MCF 10A (cell line): ENCODE results near the gene GARS1. TPM values are rescaled to one million over a fixed set of nuclear protein-coding genes. Genes with fewer than 3 reads are reported as not detected.

Experiments used
- BruUV-seq: library from RNA; stranded (reverse); fragments of 400-500 nt; replicated peaks from 2 replicates; lab custom pipeline; 2021; lab: Mats Ljungman, UMichigan
- CTCF ChIA-PET: fragments of 300-600 bp; sonication (Branson Sonifier 250); formaldehyde crosslinking; extraction: SDS; loops from one replicate; lab custom pipeline; 2021; ENCODE audit warnings: antibody characterized with exemption, inconsistent platforms; lab: Yijun Ruan, JAX
- POLR2A ChIA-PET: fragments of 300-600, 350-650 bp; sonication (Branson Sonifier 250); formaldehyde crosslinking; extraction: SDS; loops from one replicate; lab custom pipeline; 2020; ENCODE audit warnings: antibody characterized with exemption, inconsistent platforms; lab: Yijun Ruan, JAX
- DNase-seq: peaks from one replicate; pipeline ENCODE4 v3.0.0-alpha.2; 2018; ENCODE audit not compliant: unreplicated experiment
- H3K27ac Mint-ChIP-seq: one replicate; pipeline ENCODE4 v1.8.0; 2022; ENCODE audit warnings: mild to moderate bottlenecking, low read depth, mixed read lengths; ENCODE audit not compliant: unreplicated experiment
- H3K27me3 Mint-ChIP-seq: one replicate; pipeline ENCODE4 v1.8.0; 2022; ENCODE audit warnings: mixed read lengths; ENCODE audit not compliant: insufficient read depth, unreplicated experiment
- H3K36me3 Mint-ChIP-seq: one replicate; pipeline ENCODE4 v1.8.0; 2022; ENCODE audit warnings: mild to moderate bottlenecking, moderate library complexity, mixed read lengths; ENCODE audit not compliant: insufficient read depth, unreplicated experiment
- H3K4me1 Mint-ChIP-seq: one replicate; pipeline ENCODE4 v1.8.0; 2022; ENCODE audit warnings: mixed read lengths; ENCODE audit not compliant: insufficient read depth, unreplicated experiment
- H3K4me3 Mint-ChIP-seq: one replicate; pipeline ENCODE4 v1.8.0; 2022; ENCODE audit warnings: mild to moderate bottlenecking, moderate library complexity, mixed read lengths; ENCODE audit not compliant: unreplicated experiment
- H3K9me3 Mint-ChIP-seq: one replicate; pipeline ENCODE4 v1.8.0; 2022; ENCODE audit warnings: mixed read lengths; ENCODE audit not compliant: unreplicated experiment
- CTCF ChIP-seq: fragments of 200-600 bp; IDR thresholded peaks from one replicate; pipeline ENCODE4 v1.8.0; 2022; ENCODE audit warnings: antibody characterized with exemption, mild to moderate bottlenecking; ENCODE audit not compliant: unreplicated experiment
- intact Hi-C: fragments of 100-400 bp; cut with micrococcal nuclease; formaldehyde crosslinking; loops from 2 replicates; pipeline ENCODE4 v1.14.1; 2022
- total RNA-seq: library from RNA; stranded (reverse); gene quantifications from 2 replicates; pipeline ENCODE4 v1.2.3, GENCODE V29; 2022

Gene GARS1
- total RNA-seq, 1 experiment from 2014 or later: 386 TPM

DNA sequence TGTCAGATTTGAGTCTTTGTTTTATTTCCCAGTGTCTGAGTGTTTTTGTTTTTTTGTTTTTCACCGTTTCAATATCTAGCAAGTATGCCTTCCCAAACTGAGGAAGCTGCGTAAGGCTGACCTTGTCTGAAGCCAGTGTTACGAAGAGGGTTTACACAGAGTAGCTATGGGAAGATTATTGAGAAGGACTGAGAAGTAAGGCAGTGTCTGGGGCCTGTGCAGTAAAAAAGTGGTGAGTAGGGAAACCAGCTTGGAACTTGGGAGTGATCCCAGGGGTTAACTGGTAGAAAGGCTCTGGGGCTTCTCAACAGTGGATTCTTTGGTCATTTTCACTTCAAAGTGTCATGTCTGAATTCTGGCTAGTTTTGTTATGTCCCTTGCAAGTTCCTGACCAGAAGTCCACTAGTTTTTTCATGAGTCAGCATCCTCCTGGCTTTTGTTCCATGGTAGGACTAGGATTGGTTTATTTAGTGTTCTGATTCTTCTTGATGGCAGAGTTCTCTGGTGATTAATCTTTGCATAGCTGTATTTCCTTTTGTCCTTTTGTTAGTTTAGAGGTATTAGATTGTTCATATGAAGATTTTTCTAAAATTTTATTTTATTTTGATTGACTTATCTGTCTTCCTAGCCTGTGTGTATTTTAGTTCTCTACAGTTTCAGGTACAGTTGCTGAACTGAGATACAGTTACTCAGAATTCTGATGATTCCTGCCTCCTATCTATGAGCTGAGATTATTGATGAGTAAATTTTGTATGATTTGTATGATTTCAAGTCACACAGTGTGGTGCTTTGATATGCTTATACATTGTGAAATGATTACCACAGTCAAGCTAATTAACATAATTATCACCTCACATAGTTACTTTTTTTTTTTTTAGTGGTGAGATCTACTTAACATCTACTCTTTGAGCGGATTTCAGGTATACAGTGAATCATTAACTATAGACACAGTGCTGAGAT lies 19.0 kb downstream of the GARS1 start:
- no peaks in the 10 kb centered on the region for H3K27me3 Mint-ChIP-seq
- peaks cover 100% of the 10 kb centered on the region for H3K36me3 Mint-ChIP-seq
- CTCF ChIA-PET: interaction anchor here (0.6 to 1.0 kb wide), 4 partner anchors 35 to 164 kb away, joined by 3 read pairs; no protein-coding TSS in a partner anchor
- BruUV-seq: no TSS peak
- no peaks in the 10 kb centered on the region for H3K9me3 Mint-ChIP-seq
- peak overlapping the region; percentile 74 for H3K27ac Mint-ChIP-seq
- no peak for DNase-seq
- no peak overlapping the region for H3K4me3 Mint-ChIP-seq
- POLR2A ChIA-PET: interaction anchor here (0.7 to 2.3 kb wide), 5 partner anchors 10 to 20 kb away, joined by 3 to 11 read pairs (median 4); no protein-coding TSS in a partner anchor
- peaks cover 9% of the 10 kb centered on the region for H3K4me1 Mint-ChIP-seq
- intact Hi-C loops: no loop called here
- no peak for TF ChIP-seq CTCF

DNA sequence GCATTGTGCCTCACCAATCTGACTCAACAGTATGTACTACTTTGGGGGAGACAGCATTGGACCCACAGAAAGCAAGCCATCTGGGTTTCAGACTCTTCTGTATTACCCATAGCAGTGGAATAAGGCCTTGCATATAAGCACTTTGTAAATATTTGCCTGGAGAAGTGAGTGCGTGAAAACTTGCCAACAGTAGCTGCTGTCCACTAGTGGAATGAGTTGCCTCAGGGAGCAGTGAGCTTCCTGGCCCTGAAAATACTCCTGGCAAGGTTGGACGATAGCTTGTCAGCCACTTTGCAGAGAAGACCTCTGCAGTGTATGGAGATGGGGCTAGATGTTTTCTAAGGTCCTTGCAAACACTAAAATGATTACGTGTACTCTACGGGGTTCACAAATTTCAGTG lies 21.6 kb downstream of the GARS1 start:
- no peak overlapping the region for H3K4me3 Mint-ChIP-seq
- no peaks in the 10 kb centered on the region for H3K27me3 Mint-ChIP-seq
- no peak overlapping the region for H3K27ac Mint-ChIP-seq
- peaks cover 99% of the 10 kb centered on the region for H3K36me3 Mint-ChIP-seq
- POLR2A ChIA-PET: no interaction called here
- DNase-seq: no peak
- CTCF ChIA-PET: interaction anchor here (0.6 kb wide), 1 partner anchor 14 kb away, joined by 3 read pairs; no protein-coding TSS in a partner anchor
- peaks cover 9% of the 10 kb centered on the region for H3K4me1 Mint-ChIP-seq
- intact Hi-C loops: no loop called here
- no peak for TF ChIP-seq CTCF
- H3K9me3 Mint-ChIP-seq: no peaks in the 10 kb centered on the region
- BruUV-seq: no TSS peak

- no TSS peak for BruUV-seq
- Mint-ChIP-seq H3K27ac (no peak overlapping the region), H3K36me3 (peaks cover 99% of the 10 kb centered on the region), H3K27me3 (no peaks in the 10 kb centered on the region), H3K9me3 (no peaks in the 10 kb centered on the region), H3K4me1 (peaks cover 9% of the 10 kb centered on the region), H3K4me3 (no peak overlapping the region)
- no peak for TF ChIP-seq CTCF
- CTCF ChIA-PET: interaction anchor here (3.3 kb wide), 1 partner anchor 122 kb away, joined by 22 read pairs; no protein-coding TSS in a partner anchor
- intact Hi-C loops: no loop called here
- no peak for DNase-seq
- POLR2A ChIA-PET: interaction anchor here (1.0 kb wide), 1 partner anchor 9 kb away, joined by 4 read pairs; no protein-coding TSS in a partner anchor
Observed at GRCh38 chr7:30617359-30617758, 22.7 kb downstream of the GARS1 start.

- Mint-ChIP-seq H3K9me3 (no peaks in the 10 kb centered on the region), H3K27ac (no peak overlapping the region), H3K36me3 (peaks cover 99% of the 10 kb centered on the region), H3K4me1 (peaks cover 7% of the 10 kb centered on the region), H3K27me3 (no peaks in the 10 kb centered on the region), H3K4me3 (no peak overlapping the region)
- DNase-seq: no peak
- BruUV-seq: no TSS peak
- intact Hi-C loops: no loop called here
- TF ChIP-seq CTCF: no peak
- ChIA-PET CTCF (interaction anchor here (0.6 to 3.3 kb wide), 2 partner anchors 71 to 122 kb away, joined by 3 to 22 read pairs; no protein-coding TSS in a partner anchor), POLR2A (interaction anchor here (1.0 kb wide), 2 partner anchors 10 to 16 kb away, joined by 3 to 4 read pairs; no protein-coding TSS in a partner anchor)
Observed at GRCh38 chr7:30618080-30618676, 23.5 kb downstream of the GARS1 start.
